CD1c-positive myeloid dendritic cell (primary cell): ENCODE results near the gene GALNT2.
A peak's percentile ranks its signal among the peaks of the same experiment; 100 is the strongest.

ENCODE experiments used
- DNase-seq: peaks from one replicate; pipeline ENCODE4 v3.0.0-alpha.2; 2016; ENCODE audit errors: extremely low spot score

The GALNT2 gene

GRCh38 chr1:230128569-230129285, 61.7 kb downstream of the GALNT2 start:
- no peak for DNase-seq

- no peak for DNase-seq
Measured at GRCh38 chr1:230129341-230129740, 62.3 kb downstream of the GALNT2 start.

GRCh38 chr1:230130172-230130944, 63.3 kb downstream of the GALNT2 start:
- DNase-seq: no peak

- no peak for DNase-seq
Measured at GRCh38 chr1:230131457-230131856, 64.4 kb downstream of the GALNT2 start.

GRCh38 chr1:230132758-230133157, 65.7 kb downstream of the GALNT2 start:
- no peak for DNase-seq

- DNase-seq: no peak
Measured at GRCh38 chr1:230135726-230136125, 68.7 kb downstream of the GALNT2 start.

GRCh38 chr1:230136453-230137336, 69.7 kb downstream of the GALNT2 start:
- DNase-seq: no peak

- DNase-seq: no peak
Measured at GRCh38 chr1:230137337-230137815, 70.3 kb downstream of the GALNT2 start.

- DNase-seq: no peak
Measured at GRCh38 chr1:230138561-230139239, 71.7 kb downstream of the GALNT2 start.

- no peak for DNase-seq
Measured at GRCh38 chr1:230139315-230139714, 72.3 kb downstream of the GALNT2 start.

GRCh38 chr1:230139741-230140140, 72.7 kb downstream of the GALNT2 start:
- DNase-seq: no peak

GRCh38 chr1:230140221-230141020, 73.4 kb downstream of the GALNT2 start:
- peak; percentile 18 for DNase-seq

GRCh38 chr1:230141021-230141648, 74.1 kb downstream of the GALNT2 start:
- DNase-seq: no peak

GRCh38 chr1:230141797-230142607, 75.0 kb downstream of the GALNT2 start:
- DNase-seq: no peak

- DNase-seq: no peak
Measured at GRCh38 chr1:230142608-230143210, 75.7 kb downstream of the GALNT2 start.

- no peak for DNase-seq
Measured at GRCh38 chr1:230143534-230143933, 76.5 kb downstream of the GALNT2 start.

- no peak for DNase-seq
Measured at GRCh38 chr1:230144010-230144614, 77.1 kb downstream of the GALNT2 start.

GRCh38 chr1:230144758-230145504, 77.9 kb downstream of the GALNT2 start:
- DNase-seq: no peak
